Prostate gland (tissue), 2 donors: Measurements from ENCODE around the gene WDR91.

ENCODE experiments used
- CTCF ChIP-seq, 4 experiments: fragments of 200-600 bp in 2 of 4; fragments of 450-650 bp in 2 of 4; sonication (generic) in 2 of 4; IDR thresholded peaks; 1 replicate in 3 of 4; 2 replicates in 1 of 4; pipeline ENCODE4 v1.5.1; 2016 to 2019; ENCODE audit warnings: antibody characterized with exemption in 4 of 4, mild to moderate bottlenecking in 2 of 4, moderate library complexity in 2 of 4
- POLR2A ChIP-seq: fragments of 450-650 bp; IDR thresholded peaks from one replicate; pipeline ENCODE4 v1.6.1; 2016; ENCODE audit warnings: antibody characterized with exemption, mild to moderate bottlenecking
- POLR2AphosphoS5 ChIP-seq: sonication (generic); formaldehyde crosslinking; IDR thresholded peaks from one replicate; pipeline ENCODE4 v1.6.1; 2017; ENCODE audit warnings: antibody characterized with exemption

DNA sequence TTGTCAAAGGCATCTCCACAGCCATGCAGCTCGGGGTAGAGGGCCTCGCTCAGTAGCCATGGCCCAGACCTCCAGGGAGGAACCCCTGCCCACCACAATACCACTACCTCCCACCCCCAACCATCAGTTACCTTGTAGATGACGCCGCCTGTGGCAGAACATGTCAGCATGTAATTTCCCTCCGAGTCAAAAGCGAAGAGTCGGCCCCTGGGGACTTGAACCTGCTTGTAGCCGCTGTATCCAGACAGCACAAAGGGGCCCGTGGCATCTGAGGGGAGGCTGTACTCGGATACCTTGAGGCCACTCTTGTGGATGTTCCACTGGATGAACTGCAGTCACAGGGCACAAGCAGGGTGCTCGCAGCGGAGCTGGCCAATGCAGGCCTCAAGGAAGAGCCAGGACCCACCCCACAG is 24.5 kb downstream of the WDR91 start:
- TF ChIP-seq CTCF (IDR thresholded peaks at IDR 0.05) (no peak), POLR2AphosphoS5 (no peak), POLR2A (no peak)
